Activated T-cell treated with anti-CD3 and anti-CD28 coated beads, Interleukin-2, amount 50 U/mL, for 4 hours (primary cell): ENCODE results near the gene OSBPL6. TPM values are rescaled to one million over a fixed set of nuclear protein-coding genes. Genes with fewer than 3 reads are reported as not detected.
"Not testable (repeated sequence)": the region's sequence is repeated elsewhere in the genome, so short reads cannot be mapped to it uniquely, and the experiment has no call there.

Experiments used
- ATAC-seq, 2 donors: fragments of 200-7000 bp; cut with Tn5 transposase; one replicate each; pipeline ENCODE4 v1.10.0; 2021
- DNase-seq: peaks from one replicate; pipeline ENCODE4 v3.0.0-alpha.2; 2020
- H3K27me3 Mint-ChIP-seq: one replicate; pipeline ENCODE4 v1.8.0; 2021; ENCODE audit warnings: low read depth, mixed read lengths
- H3K36me3 Mint-ChIP-seq: one replicate; pipeline ENCODE4 v1.8.0; 2022; ENCODE audit warnings: mixed read lengths; ENCODE audit not compliant: insufficient read depth
- H3K4me1 Mint-ChIP-seq: one replicate; pipeline ENCODE4 v1.8.0; 2021; ENCODE audit warnings: low read depth, mixed read lengths
- H3K4me3 Mint-ChIP-seq: one replicate; pipeline ENCODE4 v1.8.0; 2021; ENCODE audit warnings: mild to moderate bottlenecking, moderate library complexity, mixed read lengths
- H3K9me3 Mint-ChIP-seq: one replicate; pipeline ENCODE4 v1.8.0; 2021; ENCODE audit warnings: mixed read lengths
- total RNA-seq, 3 donors: library from RNA; stranded (reverse); gene quantifications; one replicate each; pipeline ENCODE4 v1.2.1, GENCODE V29; 2021

Gene OSBPL6
- total RNA-seq, 3 donors from 2014 or later: 0.28 to 0.53 (median 0.30) TPM

DNA sequence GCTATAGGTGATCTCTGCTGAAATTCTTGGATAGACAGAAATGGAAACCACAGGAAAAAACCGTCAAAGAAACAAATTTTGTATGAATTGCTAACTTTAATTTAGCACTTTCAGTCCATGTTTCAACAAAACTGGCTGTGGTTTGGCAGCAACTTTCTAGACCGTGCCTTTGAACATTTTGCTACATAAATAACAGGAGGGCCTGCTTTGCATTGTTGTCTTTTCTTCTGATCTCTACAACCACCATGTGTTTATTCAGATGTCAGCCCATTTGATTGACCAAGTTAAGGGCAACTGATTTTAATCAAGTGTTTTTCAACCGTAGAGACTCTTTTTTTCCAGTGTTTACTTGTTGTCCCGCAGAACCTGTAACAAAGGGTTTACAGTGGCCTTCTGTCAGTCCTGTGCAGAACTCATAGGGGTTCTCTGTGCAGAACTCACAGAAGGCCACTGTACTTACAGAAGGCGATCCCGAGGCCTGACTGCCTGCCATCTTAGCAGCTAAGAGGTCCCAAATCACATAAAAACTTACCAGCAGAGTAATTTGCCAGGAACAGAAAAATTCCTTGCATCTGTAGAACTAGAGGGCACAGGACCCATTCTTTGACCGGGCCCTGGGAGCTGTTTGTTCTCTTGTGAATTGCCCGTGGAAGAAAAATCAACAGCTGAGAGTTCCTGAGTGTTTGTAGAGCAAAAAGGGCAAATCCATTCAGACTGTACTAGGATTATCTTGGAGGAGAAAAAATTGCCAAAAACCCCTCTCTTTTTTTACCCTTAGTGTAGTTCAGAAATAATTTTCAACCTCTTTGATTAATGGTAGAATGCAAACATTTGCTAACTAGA, 136.1 kb downstream of the OSBPL6 start:
- no peak overlapping the region for H3K4me3 Mint-ChIP-seq
- H3K36me3 Mint-ChIP-seq: no peaks in the 10 kb centered on the region
- H3K27me3 Mint-ChIP-seq: peaks cover 9% of the 10 kb centered on the region
- DNase-seq (no peak), ATAC-seq (no peak)
- no peaks in the 10 kb centered on the region for H3K4me1 Mint-ChIP-seq
- H3K9me3 Mint-ChIP-seq: no peaks in the 10 kb centered on the region

DNA sequence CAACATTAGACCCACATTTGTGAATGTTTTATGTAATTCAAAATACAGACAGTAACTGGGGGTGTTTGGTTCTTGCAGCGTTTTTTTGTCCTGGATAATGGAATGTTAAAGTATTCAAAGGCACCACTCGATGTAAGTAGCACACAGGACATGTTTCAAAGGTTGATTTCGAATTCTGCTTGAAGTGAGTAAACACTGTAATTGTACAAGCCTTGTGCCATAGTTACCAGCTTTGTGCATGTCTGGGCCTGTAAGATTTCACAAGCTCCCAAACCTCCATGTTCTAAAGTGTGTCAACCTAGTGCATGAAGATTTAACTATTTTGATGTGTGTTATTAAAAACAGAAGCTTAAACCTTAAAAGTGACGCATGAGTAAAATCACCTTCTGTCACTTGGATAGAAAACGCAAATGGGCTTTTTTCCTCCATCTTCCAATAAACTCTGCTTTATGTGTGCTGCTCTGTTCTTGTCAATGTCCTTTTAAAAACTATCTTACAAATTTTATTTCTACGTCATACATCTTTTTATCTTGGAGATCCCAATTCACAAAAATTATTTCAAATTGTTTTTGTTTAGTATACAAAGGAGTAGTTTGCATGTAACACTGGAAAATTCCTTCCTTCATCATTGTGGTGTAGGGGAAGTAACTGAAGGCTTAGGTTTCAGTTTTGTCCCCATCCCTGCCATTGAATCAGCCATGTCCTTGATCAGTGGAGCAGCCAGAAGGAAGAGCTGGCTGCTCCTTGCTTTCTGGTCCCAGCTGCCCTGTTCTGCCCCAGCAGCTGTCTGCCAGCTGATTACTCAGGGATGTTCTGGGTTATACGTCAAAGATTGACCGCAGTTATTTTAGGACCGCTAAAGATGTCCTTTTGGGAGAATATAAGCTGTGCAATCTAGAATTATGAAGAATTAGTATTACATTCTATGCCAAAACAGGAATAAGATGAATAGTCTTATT, 137.4 kb downstream of the OSBPL6 start:
- H3K4me1 Mint-ChIP-seq: no peaks in the 10 kb centered on the region
- no peaks in the 10 kb centered on the region for H3K9me3 Mint-ChIP-seq
- peaks cover 4% of the 10 kb centered on the region for H3K27me3 Mint-ChIP-seq
- no peak overlapping the region for H3K4me3 Mint-ChIP-seq
- no peaks in the 10 kb centered on the region for H3K36me3 Mint-ChIP-seq
- no peak for ATAC-seq
- DNase-seq: no peak

DNA sequence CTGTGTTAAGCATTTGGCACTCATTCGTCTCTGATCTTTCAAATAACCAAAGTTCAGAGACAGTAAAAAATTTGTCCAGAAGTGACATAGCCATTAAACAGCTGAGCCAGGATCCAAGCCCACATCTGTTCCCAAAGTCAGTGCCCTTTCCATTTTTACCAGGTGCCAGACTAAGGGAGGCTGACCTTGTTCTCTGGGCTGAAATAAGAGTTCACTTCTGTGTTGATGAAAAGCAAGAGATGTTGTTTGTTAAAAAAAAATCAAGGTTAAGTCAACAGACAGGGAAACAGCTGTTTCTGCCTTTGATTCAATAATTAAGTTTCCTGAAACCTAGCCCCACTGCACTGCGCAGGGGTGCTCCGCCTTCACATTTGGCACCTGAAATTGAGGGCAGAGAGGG, 139.5 kb downstream of the OSBPL6 start:
- Mint-ChIP-seq H3K9me3 (no peaks in the 10 kb centered on the region), H3K4me1 (no peaks in the 10 kb centered on the region), H3K4me3 (no peak overlapping the region), H3K36me3 (no peaks in the 10 kb centered on the region), H3K27me3 (peaks cover 4% of the 10 kb centered on the region)
- DNase-seq: no peak
- no peak for ATAC-seq

DNA sequence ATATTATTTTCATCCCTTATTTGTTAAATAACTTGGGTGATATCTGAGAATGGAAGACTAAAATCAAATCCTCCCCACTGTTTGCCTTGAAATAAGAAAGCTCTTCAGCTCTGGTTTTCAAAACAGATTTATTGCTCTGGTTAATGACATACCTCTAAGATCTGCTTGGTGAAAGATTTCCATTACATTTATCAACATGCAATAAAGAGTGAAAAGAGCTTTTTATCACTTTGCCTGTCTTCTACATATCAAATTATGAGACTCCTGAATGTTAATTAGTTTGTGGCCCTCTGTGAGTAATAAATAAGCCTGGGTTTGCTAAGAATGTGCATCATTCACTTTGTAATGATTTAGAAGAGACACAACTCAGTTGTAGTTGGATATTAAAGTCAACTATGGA, 140.9 kb downstream of the OSBPL6 start:
- H3K27me3 Mint-ChIP-seq: peaks cover 4% of the 10 kb centered on the region
- no peak overlapping the region for H3K4me3 Mint-ChIP-seq
- DNase-seq (no peak), ATAC-seq (no peak)
- no peaks in the 10 kb centered on the region for H3K4me1 Mint-ChIP-seq
- H3K9me3 Mint-ChIP-seq: no peaks in the 10 kb centered on the region
- no peaks in the 10 kb centered on the region for H3K36me3 Mint-ChIP-seq

DNA sequence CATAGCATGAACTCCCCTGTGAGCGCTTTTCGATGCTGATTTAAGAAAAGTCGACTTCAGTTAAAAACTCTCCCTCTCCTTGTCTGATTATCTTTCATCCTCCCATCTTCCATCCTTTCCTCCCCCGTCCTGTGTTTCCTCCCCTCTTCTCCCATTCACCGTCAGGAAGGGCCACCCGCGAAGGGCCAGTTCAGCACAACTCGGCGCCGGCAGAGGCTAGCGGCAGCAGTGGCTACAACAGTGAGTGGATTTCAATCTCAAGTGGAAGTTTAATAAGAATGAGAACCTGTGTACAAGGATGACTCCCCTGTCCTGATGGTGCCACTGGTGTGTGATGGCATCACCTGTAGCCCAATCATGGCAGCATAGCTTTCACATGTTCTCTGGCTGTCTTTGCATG, 149.8 kb downstream of the OSBPL6 start:
- Mint-ChIP-seq H3K9me3 (no peaks in the 10 kb centered on the region), H3K4me3 (no peak overlapping the region), H3K4me1 (no peaks in the 10 kb centered on the region), H3K27me3 (peaks cover 21% of the 10 kb centered on the region), H3K36me3 (no peaks in the 10 kb centered on the region)
- no peak for ATAC-seq
- no peak for DNase-seq

DNA sequence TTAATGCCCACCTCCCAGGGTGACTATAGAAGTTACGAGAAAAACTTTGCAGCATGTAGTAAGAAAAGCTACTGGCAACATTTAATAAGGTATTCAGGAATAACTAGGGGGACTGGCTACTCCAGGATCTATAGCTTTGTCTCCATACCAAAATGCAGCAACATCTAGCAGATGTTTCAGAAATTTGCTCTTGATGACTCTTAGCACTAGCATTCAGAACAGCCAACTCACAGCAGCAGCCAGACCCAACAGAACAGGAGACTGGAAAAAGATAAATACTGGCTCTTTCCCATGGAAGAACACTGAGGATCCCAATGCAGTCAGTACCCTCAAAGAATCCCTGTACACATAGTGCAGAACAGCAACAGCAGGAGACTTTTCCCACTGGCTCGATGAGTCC, 151.6 kb downstream of the OSBPL6 start:
- Mint-ChIP-seq H3K36me3 (no peaks in the 10 kb centered on the region), H3K4me3 (no peak overlapping the region), H3K4me1 (no peaks in the 10 kb centered on the region), H3K27me3 (peaks cover 33% of the 10 kb centered on the region), H3K9me3 (no peaks in the 10 kb centered on the region)
- DNase-seq: no peak
- no peak for ATAC-seq

DNA sequence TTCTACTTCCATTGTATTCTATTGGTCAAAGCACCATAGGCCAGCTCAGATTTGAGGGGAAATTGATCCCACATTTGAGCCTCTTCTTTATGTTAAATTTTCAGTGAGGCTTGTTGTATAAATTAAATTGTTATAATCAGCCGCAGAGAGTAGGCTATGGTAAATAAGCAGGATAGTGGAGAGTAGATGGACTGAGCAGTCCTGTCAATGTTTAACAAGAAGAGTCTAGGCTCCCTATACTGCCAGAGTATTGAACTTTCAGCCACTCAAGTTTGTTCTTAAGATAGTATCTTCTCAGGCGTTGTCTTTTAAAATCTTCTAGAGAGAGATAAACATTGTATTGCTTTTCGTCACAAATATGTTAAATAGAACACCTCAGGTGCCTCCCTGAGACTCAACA, 155.7 kb downstream of the OSBPL6 start:
- ATAC-seq (no peak), DNase-seq (no peak)
- peaks cover 43% of the 10 kb centered on the region for H3K27me3 Mint-ChIP-seq
- no peaks in the 10 kb centered on the region for H3K36me3 Mint-ChIP-seq
- H3K4me1 Mint-ChIP-seq: no peaks in the 10 kb centered on the region
- H3K9me3 Mint-ChIP-seq: peaks cover 4% of the 10 kb centered on the region
- H3K4me3 Mint-ChIP-seq: no peak overlapping the region

DNA sequence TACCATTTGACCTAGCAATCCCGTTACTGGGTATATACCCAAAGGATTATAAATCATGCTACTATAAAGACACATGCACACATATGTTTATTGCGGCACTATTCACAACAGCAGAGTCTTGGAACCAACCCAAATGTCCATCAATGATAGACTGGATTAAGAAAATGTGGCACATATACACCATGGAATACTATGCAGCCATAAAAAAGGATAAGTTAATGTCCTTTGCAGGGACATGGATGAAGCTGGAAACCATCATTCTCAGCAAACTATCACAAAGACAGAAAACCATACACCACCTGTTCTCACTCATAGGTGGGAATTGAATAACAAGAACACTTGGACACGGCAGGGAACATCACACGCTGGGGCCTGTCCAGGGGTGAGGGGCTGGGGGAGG, 163.4 kb downstream of the OSBPL6 start:
- Mint-ChIP-seq H3K9me3 (peaks cover 12% of the 10 kb centered on the region), H3K27me3 (peaks cover 14% of the 10 kb centered on the region)
- not testable (repeated sequence) for H3K4me3 Mint-ChIP-seq, H3K36me3 Mint-ChIP-seq, H3K4me1 Mint-ChIP-seq, ATAC-seq, DNase-seq

DNA sequence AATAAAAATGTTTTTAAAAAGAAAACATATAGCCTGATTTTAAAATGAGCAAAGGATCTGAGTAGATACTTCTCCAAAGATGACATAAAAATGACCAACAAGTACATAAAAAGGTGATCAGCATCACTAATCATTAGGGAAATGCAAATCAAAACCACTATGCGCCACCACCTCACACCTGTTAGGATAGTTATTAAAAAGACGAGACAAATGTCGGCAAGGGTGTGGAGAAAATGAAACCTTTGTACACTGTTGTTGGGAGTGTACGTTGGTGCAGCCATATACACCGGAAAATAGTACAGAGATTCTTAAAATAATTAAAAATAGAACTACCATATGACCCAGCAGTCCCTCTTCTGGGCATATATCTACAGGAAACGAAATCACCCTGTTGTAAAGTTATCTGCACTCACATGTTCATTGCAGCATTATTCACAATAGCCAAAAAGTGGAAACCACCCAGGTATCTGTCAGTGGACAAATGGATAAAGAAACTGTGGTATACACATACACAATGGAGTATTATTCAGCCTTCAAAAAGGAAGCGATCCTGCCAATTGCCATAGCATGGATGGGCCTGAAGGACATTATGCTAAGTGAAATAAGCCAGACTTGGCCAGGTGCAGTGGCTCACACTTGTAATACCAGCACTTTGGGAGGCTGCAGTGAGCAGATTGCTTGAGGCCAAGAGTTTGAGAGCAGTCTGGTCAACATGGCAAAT, 165.0 kb downstream of the OSBPL6 start:
- Mint-ChIP-seq H3K27me3 (peaks cover 4% of the 10 kb centered on the region), H3K4me1 (no peaks in the 10 kb centered on the region), H3K4me3 (no peak overlapping the region), H3K36me3 (no peaks in the 10 kb centered on the region), H3K9me3 (peaks cover 8% of the 10 kb centered on the region)
- no peak for ATAC-seq
- DNase-seq: no peak

DNA sequence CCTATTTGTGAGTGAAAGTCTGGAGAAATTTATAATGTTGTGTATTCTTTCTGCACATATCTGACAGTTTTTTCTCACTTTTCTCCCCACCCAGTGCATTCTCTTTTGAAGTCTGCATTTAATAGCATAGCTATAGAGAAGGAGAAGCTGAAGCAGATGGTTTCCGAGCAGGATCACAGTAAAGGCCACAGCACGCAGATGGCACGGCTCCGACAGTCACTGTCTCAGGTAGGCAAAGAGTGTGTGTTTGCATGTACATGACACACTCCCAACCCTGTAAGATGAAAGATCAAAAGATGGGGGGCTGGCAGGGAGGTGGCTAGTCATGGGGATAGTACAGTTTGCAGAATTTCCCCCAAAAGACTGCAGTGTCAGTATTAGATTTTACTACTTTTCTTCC, 167.3 kb downstream of the OSBPL6 start:
- H3K4me3 Mint-ChIP-seq: no peak overlapping the region
- peaks cover 1% of the 10 kb centered on the region for H3K9me3 Mint-ChIP-seq
- peaks cover 3% of the 10 kb centered on the region for H3K27me3 Mint-ChIP-seq
- ATAC-seq: no peak
- H3K36me3 Mint-ChIP-seq: no peaks in the 10 kb centered on the region
- no peaks in the 10 kb centered on the region for H3K4me1 Mint-ChIP-seq
- DNase-seq: no peak

DNA sequence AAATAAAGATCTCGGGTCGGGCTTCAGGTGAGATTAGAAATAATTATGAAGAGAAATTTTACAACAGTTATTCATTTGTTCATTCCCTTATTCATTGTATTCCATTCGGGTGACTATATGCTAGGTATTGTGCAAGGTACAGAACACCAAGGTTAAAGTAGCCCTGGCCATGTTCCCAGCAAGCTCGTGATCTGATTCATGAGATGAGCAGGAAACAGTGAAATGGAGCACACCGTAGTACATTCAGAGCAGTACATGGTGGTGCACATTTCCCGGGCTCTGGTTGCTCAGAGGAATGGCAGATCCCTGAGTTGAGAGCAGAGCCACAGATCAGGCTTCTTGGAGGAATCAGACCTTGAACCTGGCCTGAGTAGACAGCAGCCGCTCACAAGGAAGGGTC, 168.9 kb downstream of the OSBPL6 start:
- H3K9me3 Mint-ChIP-seq: no peaks in the 10 kb centered on the region
- H3K27me3 Mint-ChIP-seq: peaks cover 3% of the 10 kb centered on the region
- ATAC-seq: no peak
- no peak for DNase-seq
- no peaks in the 10 kb centered on the region for H3K4me1 Mint-ChIP-seq
- H3K36me3 Mint-ChIP-seq: no peaks in the 10 kb centered on the region
- no peak overlapping the region for H3K4me3 Mint-ChIP-seq

DNA sequence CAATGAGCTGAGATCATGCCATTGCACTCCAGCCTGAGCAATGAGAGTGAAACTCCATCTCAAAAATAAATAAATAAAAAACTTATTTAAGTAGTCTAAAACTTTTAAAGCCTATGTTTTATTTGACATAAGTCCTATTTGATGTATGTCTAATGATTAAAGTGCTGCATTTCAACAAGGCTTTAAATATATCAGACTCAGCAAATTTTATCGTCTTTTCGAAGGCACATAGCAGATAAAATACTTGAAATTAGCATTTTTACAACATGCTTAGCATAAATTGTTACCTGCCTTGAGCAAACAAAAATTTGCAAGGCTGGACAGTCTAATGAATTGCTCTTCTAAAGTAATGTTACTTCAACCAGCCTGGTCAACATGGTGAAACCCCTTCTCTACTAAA, 170.8 kb downstream of the OSBPL6 start:
- ATAC-seq (no peak), DNase-seq (no peak)
- no peak overlapping the region for H3K4me3 Mint-ChIP-seq
- no peaks in the 10 kb centered on the region for H3K4me1 Mint-ChIP-seq
- H3K27me3 Mint-ChIP-seq: peaks cover 5% of the 10 kb centered on the region
- H3K9me3 Mint-ChIP-seq: no peaks in the 10 kb centered on the region
- H3K36me3 Mint-ChIP-seq: no peaks in the 10 kb centered on the region

DNA sequence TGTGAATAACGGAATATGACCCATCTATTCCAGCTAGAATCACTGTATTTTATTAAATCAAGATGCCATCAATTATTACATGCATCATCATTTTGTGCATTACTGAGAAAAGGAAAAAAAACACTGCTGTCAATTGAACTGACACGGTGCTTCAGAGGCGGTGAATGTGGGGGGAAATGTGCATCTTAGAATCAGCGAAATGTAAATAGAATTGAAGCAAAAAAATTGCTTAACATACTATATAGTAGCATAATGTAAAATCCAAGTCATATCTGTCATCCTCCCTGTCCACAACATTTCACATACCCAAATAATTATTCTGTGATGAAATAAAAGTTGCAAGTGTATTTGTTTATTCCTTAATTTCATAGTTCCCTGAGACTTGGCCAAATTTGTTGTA, 172.1 kb downstream of the OSBPL6 start:
- H3K27me3 Mint-ChIP-seq: peaks cover 5% of the 10 kb centered on the region
- H3K4me3 Mint-ChIP-seq: no peak overlapping the region

DNA sequence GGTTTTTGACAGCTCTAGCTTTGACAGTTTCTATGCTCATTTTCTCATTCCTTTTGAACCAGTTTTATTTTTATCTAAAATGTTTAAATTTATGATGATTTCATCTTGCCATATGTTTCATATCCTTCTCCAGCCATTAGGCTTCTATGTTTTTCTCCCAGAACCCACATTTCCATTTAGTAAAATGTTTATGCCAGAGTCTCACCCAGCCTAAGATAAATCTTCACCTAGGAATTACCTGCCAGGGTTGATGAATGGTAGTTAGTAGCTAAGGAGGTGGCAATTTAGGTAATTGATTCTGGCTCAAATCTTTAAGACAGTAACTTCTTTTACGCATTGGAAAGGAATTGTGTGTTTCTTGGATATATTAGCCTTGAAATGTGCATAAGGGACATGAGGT, 173.0 kb downstream of the OSBPL6 start:
- H3K36me3 Mint-ChIP-seq: no peaks in the 10 kb centered on the region
- no peak for DNase-seq
- H3K4me3 Mint-ChIP-seq: no peak overlapping the region
- no peaks in the 10 kb centered on the region for H3K9me3 Mint-ChIP-seq
- H3K4me1 Mint-ChIP-seq: no peaks in the 10 kb centered on the region
- no peak for ATAC-seq
- peaks cover 6% of the 10 kb centered on the region for H3K27me3 Mint-ChIP-seq

More for the DNA sequence above, 172.1 kb downstream of the OSBPL6 start:
- no peaks in the 10 kb centered on the region for H3K36me3 Mint-ChIP-seq
- DNase-seq: no peak
- H3K9me3 Mint-ChIP-seq: no peaks in the 10 kb centered on the region
- ATAC-seq: no peak
- no peaks in the 10 kb centered on the region for H3K4me1 Mint-ChIP-seq
